IMR-90 (cell line): ENCODE results near the gene SH3BP5.

ENCODE experiments used
- CHD1 ChIP-seq: IDR thresholded peaks from 2 replicates; pipeline ENCODE4 v1.6.1; 2012; ENCODE audit warnings: low read depth, low read length, improper control_type of control experiment
- CTCF ChIP-seq: conservative IDR thresholded peaks from 2 replicates; pipeline ENCODE4 v1.5.1; 2012; ENCODE audit warnings: mild to moderate bottlenecking, low read depth, low read length, improper control_type of control experiment
- ELK1 ChIP-seq: fragments of 150-350 bp; IDR thresholded peaks from 2 replicates; pipeline ENCODE4 v1.6.1; 2016; ENCODE audit warnings: low read depth, mild to moderate bottlenecking, low read length, moderate library complexity, borderline replicate concordance
- POLR2A ChIP-seq: IDR thresholded peaks from 2 replicates; pipeline ENCODE4 v1.6.1; 2012; ENCODE audit warnings: mild to moderate bottlenecking, low read depth, low read length
- SMC3 ChIP-seq: fragments of 150-350 bp; IDR thresholded peaks from 2 replicates; pipeline ENCODE4 v1.6.1; 2016; ENCODE audit warnings: low read depth, mild to moderate bottlenecking, antibody characterized with exemption, low read length, moderate library complexity

DNA sequence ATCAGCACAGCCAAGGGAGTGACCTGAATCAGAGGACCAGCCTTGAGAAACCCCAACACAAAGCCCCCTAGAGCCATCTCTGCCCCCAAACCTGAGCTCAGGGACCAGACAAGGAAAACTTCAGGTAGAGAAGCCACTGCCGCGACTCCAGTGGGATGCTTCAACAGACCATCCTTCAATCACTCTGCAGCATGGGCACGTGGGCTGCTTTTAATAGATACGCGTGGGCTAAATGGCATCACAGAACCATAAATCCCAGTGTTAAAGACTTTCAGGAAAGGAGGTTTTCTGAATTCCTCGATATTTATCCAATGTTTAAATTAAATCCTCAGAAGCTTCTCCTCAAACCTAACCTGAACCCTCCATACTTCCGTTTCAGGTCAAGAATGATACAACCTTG, 30.6 kb downstream of the SH3BP5 start:
- TF ChIP-seq CTCF = no peak
- TF ChIP-seq ELK1 = no peak
- TF ChIP-seq POLR2A = no peak
- TF ChIP-seq CHD1 = no peak
- no peak for TF ChIP-seq SMC3
